ENCODE measurements around the gene TBC1D3. TPM values are rescaled to one million over a fixed set of nuclear protein-coding genes. Genes with fewer than 3 reads are reported as not detected.
"Not testable (repeated sequence)": the region's sequence is repeated elsewhere in the genome, so short reads cannot be mapped to it uniquely, and the experiment has no call there.

Gene TBC1D3
- total RNA-seq, result not detected in 2 replicates

GRCh38 chr17:38192455-38192854 is at the start of gene TBC1D3:
Gene TBC1D3 (minus strand): TSS chr17:38192555. CDS start chr17:38191029, 1,526 bp downstream.
- H3K4me1 Mint-ChIP-seq (ENCODE audit: low read depth); H3K36me3 Mint-ChIP-seq (ENCODE audit: low read depth); H3K4me3 Mint-ChIP-seq; H3K27ac Mint-ChIP-seq; DNase-seq (ENCODE audit: low spot score); H3K27me3 Mint-ChIP-seq (ENCODE audit: insufficient read depth); H3K9me3 Mint-ChIP-seq; intact Hi-C loops (cut with micrococcal nuclease): not testable (repeated sequence)

- intact Hi-C loops (cut with micrococcal nuclease); H3K27ac Mint-ChIP-seq; H3K4me3 Mint-ChIP-seq; H3K36me3 Mint-ChIP-seq (ENCODE audit: low read depth); H3K27me3 Mint-ChIP-seq (ENCODE audit: insufficient read depth); DNase-seq (ENCODE audit: low spot score); H3K9me3 Mint-ChIP-seq; H3K4me1 Mint-ChIP-seq (ENCODE audit: low read depth): not testable (repeated sequence)
Observed at GRCh38 chr17:38232790-38233189, 40.4 kb upstream of the TBC1D3 start.

GRCh38 chr17:38225844-38226495 is 33.6 kb upstream of the TBC1D3 start:
- intact Hi-C loops (cut with micrococcal nuclease); H3K36me3 Mint-ChIP-seq (ENCODE audit: low read depth); H3K4me3 Mint-ChIP-seq; H3K4me1 Mint-ChIP-seq (ENCODE audit: low read depth); H3K27me3 Mint-ChIP-seq (ENCODE audit: insufficient read depth); H3K9me3 Mint-ChIP-seq; DNase-seq (ENCODE audit: low spot score); H3K27ac Mint-ChIP-seq: not testable (repeated sequence)

GRCh38 chr17:38220867-38221266 is 28.5 kb upstream of the TBC1D3 start:
- H3K9me3 Mint-ChIP-seq; intact Hi-C loops (cut with micrococcal nuclease); H3K27me3 Mint-ChIP-seq (ENCODE audit: insufficient read depth); H3K4me3 Mint-ChIP-seq; H3K36me3 Mint-ChIP-seq (ENCODE audit: low read depth); H3K4me1 Mint-ChIP-seq (ENCODE audit: low read depth); DNase-seq (ENCODE audit: low spot score); H3K27ac Mint-ChIP-seq: not testable (repeated sequence)

GRCh38 chr17:38200271-38200670 is 7.9 kb upstream of the TBC1D3 start:
- DNase-seq (ENCODE audit: low spot score); H3K36me3 Mint-ChIP-seq (ENCODE audit: low read depth); intact Hi-C loops (cut with micrococcal nuclease); H3K4me1 Mint-ChIP-seq (ENCODE audit: low read depth); H3K9me3 Mint-ChIP-seq; H3K27me3 Mint-ChIP-seq (ENCODE audit: insufficient read depth); H3K27ac Mint-ChIP-seq; H3K4me3 Mint-ChIP-seq: not testable (repeated sequence)

- DNase-seq (ENCODE audit: low spot score), result not testable (repeated sequence)
Observed at GRCh38 chr17:38134860-38135259, 57.5 kb downstream of the TBC1D3 start.

More at GRCh38 chr17:38134860-38135259, 57.5 kb downstream of the TBC1D3 start:
- H3K27ac Mint-ChIP-seq; H3K9me3 Mint-ChIP-seq; H3K36me3 Mint-ChIP-seq (ENCODE audit: low read depth); H3K27me3 Mint-ChIP-seq (ENCODE audit: insufficient read depth); H3K4me3 Mint-ChIP-seq; intact Hi-C loops (cut with micrococcal nuclease); H3K4me1 Mint-ChIP-seq (ENCODE audit: low read depth): not testable (repeated sequence)

Other genes starting within 250 kb of the TBC1D3 start
- 17.9 and 19.8 TPM in 2 replicates for gene TBC1D3L, start 203.5 kb downstream of the TBC1D3 start, total RNA-seq
- 0.23 and 0.69 TPM in 2 replicates for gene TBC1D3D, start 188.6 kb downstream of the TBC1D3 start, total RNA-seq
- 0.20 TPM in 1 of 2 replicates, not detected in the other for gene TBC1D3C, start 123.9 kb downstream of the TBC1D3 start, total RNA-seq
- not detected in 2 replicates for gene TBC1D3E, start 64.6 kb downstream of the TBC1D3 start, total RNA-seq
- gene MRPL45, start 104.6 kb upstream of the TBC1D3 start, total RNA-seq, result 41.8 and 43.1 TPM in 2 replicates
- 0.03 TPM in 1 of 2 replicates, not detected in the other for gene GPR179, start 151.4 kb upstream of the TBC1D3 start, total RNA-seq
- 30.4 and 32.3 TPM in 2 replicates for gene SOCS7, start 159.3 kb upstream of the TBC1D3 start, total RNA-seq
- 0.57 and 0.88 TPM in 2 replicates for gene ARHGAP23, start 235.9 kb upstream of the TBC1D3 start, total RNA-seq

Data from activated T-helper 1 cell treated with anti-CD3 and anti-CD28 coated beads, Interleukin-12 subunit alpha, Interleukin-12 subunit beta, Interleukin-2, Interleukin-4 antibody, amounts not matched to agents 30 ng/mL and 10 ng/mL and 1 ng/mL, durations not matched to agents 14 hours and 24 hours and 36 hours (primary cell).